Measurements from ENCODE around the gene GSTT2.

The GSTT2 gene

DNA sequence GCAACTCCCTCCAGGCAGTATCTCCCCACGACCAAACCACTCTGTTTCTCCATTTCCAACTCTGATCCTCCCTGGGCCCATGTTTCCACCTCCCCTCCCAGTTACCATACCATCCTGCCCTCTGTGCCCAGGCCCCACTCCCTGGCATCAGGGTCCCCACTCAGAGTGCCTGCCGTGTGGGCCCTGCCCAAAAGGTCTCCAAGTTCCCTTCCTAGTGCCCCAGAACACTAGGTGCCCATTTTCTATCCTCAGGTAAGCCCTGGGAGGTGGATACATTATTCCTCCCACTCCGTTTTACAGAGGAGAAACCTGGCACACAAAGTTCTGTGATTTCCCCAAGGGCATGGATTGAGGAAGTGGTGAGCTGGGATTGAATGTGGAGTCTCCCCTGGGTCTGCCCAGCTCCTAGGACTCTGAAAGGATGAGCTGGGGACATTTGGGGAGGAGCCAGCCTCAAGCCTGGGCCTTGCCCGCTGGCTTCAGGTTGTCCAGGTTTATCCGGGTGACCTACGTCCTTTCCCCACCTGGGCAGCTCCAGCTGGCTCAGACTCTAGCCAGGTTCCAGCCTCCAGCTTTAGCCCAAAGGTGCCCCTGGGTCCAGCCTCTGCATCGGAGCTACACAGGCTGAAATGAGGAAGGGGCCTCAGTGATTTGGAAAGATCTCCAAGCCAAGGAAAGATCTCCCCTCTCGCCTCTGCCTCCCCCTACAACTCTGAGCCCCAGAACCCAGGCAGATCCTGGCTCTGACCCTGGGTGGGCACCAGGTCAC is 27.5 kb downstream of the GSTT2 start:
- TF ChIP-seq, protein P1, sequence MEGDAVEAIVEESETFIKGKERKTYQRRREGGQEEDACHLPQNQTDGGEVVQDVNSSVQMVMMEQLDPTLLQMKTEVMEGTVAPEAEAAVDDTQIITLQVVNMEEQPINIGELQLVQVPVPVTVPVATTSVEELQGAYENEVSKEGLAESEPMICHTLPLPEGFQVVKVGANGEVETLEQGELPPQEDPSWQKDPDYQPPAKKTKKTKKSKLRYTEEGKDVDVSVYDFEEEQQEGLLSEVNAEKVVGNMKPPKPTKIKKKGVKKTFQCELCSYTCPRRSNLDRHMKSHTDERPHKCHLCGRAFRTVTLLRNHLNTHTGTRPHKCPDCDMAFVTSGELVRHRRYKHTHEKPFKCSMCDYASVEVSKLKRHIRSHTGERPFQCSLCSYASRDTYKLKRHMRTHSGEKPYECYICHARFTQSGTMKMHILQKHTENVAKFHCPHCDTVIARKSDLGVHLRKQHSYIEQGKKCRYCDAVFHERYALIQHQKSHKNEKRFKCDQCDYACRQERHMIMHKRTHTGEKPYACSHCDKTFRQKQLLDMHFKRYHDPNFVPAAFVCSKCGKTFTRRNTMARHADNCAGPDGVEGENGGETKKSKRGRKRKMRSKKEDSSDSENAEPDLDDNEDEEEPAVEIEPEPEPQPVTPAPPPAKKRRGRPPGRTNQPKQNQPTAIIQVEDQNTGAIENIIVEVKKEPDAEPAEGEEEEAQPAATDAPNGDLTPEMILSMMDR (IDR thresholded peaks at IDR 0.05; ENCODE audit: low read depth, low read length, missing control alignments) = no peak
- in situ Hi-C loops (cut with HindIII; ENCODE audit: low sequenced_read_pairs) = no loop called here
- DNase-seq (ENCODE audit: low read depth) = no peak
- no peak overlapping the region for H3K4me3 ChIP-seq (ENCODE audit: low read depth, low read length)

DNA sequence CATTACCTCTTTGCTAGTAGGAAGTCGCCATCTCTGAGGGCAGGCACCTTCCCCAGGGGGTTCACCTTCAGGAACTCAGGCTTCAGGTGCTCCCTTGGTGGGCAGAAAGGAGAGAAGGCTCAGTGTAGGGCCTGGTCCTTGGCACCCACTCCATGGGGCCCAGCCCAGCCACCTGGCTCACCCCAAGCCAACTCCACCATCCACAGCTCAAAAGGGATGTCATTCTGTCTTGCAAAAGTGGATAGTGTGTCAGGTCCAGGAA is 28.0 kb downstream of the GSTT2 start:
- in situ Hi-C loops (cut with HindIII; ENCODE audit: low sequenced_read_pairs) = no loop called here
- no peak for DNase-seq (ENCODE audit: low read depth)
- TF ChIP-seq, protein P1 (IDR thresholded peaks at IDR 0.05; ENCODE audit: low read depth, low read length, missing control alignments) = no peak
- H3K4me3 ChIP-seq (ENCODE audit: low read depth, low read length) = no peak overlapping the region

DNA sequence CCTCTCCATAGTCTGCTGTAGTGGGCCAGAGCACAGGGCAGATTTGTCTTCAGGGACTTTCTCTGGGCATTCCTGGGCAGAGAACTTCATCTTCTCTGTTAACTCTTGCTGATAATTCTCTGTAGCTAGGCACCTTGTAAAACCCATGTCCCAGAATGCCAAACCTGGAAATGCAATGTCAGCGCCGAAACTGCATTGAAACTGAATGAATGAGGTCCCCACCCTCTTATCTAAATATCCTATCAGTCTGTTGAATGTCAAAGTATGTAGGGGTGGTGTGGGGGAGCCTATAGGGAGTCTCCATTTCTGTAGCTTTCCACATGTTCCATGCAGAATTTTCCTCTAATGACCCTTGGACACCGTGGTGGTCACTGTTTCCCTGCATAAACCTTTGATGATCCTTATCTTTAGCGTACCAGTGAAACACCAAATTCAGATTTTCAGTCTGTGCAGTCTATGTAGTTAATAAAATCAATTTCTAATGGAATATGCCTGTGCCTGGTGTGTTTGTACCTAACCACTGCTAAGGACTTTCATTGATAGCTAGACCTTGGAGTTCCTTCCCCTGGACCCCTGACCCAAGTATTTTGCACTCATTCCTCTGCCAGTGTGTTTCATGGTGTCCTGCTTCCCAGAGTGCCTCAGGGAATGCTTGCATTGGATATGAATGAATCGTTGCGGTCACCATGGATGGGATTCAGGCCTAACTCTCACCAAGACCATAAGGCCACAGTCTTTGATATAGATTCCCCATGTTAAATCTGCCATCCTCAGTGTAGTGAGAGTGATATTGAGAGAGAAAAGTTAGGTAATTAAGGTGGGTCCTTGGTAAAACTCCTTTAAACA is 28.7 kb downstream of the GSTT2 start:
- TF ChIP-seq, protein P1 (IDR thresholded peaks at IDR 0.05; ENCODE audit: low read depth, low read length, missing control alignments) = no peak
- DNase-seq (ENCODE audit: low read depth) = no peak
- in situ Hi-C loops (cut with HindIII; ENCODE audit: low sequenced_read_pairs) = no loop called here
- H3K4me3 ChIP-seq (ENCODE audit: low read depth, low read length) = no peak overlapping the region

DNA sequence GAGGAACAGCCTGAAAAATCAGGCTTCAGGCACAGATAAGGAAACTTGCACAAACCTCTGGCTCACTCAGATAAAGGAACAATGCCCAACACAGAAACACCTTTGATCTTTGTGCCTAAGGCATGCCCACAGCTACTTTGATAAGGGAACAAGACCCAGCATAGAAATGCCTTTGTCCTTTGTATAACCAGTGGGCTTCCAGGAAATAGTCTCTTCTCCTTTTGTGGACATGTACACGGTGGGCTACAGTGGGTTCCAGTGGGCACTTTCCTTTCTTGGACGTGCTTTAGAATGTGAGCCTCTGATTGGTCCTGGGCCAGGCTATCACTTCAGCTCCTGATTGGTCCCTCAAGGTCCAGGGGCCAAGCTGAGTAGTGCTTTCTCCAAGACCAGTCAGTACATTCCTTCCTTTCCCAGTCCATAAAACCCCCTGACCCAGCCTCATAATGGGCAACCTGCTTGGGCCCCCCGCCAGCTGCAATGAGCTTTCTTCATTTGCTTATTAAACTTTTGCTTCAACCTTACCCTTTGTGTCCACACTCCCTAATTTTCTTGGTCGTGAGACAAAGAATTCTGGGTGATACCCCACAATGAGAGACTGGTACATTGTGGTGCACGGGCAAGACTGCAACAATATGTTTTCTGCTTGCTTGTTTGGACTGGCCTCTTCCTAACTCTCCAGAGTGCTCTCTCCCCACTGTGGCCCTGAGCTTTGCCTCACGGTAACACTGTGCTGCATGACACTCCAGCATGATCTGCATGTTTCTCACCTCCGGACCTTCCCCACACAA is 29.5 kb downstream of the GSTT2 start:
- in situ Hi-C loops (cut with HindIII; ENCODE audit: low sequenced_read_pairs) = no loop called here
- H3K4me3 ChIP-seq (ENCODE audit: low read depth, low read length) = no peak overlapping the region
- TF ChIP-seq, protein P1 (IDR thresholded peaks at IDR 0.05; ENCODE audit: low read depth, low read length, missing control alignments) = no peak
- DNase-seq (ENCODE audit: low read depth) = no peak

DNA sequence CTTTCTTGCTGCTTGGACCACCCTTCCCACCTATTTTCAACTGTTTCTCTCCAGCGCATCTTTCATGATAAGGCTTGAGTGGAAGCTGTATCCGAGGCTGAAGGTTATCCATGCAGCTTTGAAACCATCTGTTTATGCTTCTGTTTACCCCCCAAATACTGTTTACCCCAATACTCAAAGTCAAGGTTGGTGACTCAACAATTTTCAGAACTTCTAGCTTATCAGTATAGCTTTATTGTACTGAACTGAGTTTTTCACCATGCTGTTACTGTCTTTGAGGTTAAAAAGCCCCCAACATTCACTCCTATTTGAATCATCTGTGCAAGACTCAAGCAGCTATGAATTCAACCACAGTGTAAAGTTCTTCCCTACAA is 30.1 kb downstream of the GSTT2 start:
- H3K4me3 ChIP-seq (ENCODE audit: low read depth, low read length) = no peak overlapping the region
- DNase-seq (ENCODE audit: low read depth) = no peak
- in situ Hi-C loops (cut with HindIII; ENCODE audit: low sequenced_read_pairs) = no loop called here
- TF ChIP-seq, protein P1 (IDR thresholded peaks at IDR 0.05; ENCODE audit: low read depth, low read length, missing control alignments) = no peak

DNA sequence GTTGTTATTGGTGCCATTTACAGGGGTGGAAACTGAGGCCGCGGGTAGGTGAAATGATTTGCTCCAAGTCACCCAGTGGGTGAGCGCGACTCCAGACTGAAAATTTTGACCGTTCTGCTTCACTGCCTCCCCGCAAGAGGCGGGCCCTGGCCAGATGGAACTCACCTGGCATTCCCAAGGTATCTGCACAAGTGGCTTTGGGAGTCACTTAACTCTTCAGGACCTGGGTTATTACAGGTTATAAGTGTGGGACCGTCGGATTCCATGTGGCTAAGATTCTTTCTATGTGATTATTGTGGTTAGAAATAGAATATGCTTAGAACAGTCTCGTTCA is 31.8 kb downstream of the GSTT2 start:
- in situ Hi-C loops (cut with HindIII; ENCODE audit: low sequenced_read_pairs) = no loop called here
- DNase-seq (ENCODE audit: low read depth) = no peak
- TF ChIP-seq, protein P1 (IDR thresholded peaks at IDR 0.05; ENCODE audit: low read depth, low read length, missing control alignments) = no peak
- peak overlapping the region; percentile 96 for H3K4me3 ChIP-seq (ENCODE audit: low read depth, low read length)

All from astrocyte of the cerebellum (primary cell).